Suppressor macrophage (primary cell): ENCODE results near the gene MKI67.

Source experiments
- DNase-seq, 4 experiments: peaks; one replicate each; pipeline ENCODE4 v3.0.0-alpha.2; 2020 to 2022

MKI67 gene

GRCh38 chr10:128080641-128081040 is 45.6 kb downstream of the MKI67 start:
- DNase-seq, result no peak

DNA sequence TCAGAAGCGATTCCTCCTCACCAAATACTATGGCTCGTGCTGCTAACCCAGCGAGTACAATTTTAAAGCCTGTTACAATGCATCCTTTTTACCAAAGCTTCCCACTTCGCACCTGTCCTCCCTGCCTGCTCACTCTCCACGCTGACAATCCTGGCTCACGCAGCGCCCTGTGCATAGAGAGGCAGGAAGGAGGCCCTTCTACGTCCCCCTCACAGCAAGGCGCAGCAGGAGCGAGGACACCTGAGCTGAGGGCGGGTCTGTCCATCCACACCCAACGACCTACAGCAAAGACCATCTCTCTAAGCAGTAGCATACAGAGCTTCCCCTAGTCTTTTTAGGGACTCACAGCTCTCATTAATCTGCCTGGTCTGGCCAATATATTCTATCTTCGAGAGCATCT is 46.0 kb downstream of the MKI67 start:
- DNase-seq, result no peak

DNA sequence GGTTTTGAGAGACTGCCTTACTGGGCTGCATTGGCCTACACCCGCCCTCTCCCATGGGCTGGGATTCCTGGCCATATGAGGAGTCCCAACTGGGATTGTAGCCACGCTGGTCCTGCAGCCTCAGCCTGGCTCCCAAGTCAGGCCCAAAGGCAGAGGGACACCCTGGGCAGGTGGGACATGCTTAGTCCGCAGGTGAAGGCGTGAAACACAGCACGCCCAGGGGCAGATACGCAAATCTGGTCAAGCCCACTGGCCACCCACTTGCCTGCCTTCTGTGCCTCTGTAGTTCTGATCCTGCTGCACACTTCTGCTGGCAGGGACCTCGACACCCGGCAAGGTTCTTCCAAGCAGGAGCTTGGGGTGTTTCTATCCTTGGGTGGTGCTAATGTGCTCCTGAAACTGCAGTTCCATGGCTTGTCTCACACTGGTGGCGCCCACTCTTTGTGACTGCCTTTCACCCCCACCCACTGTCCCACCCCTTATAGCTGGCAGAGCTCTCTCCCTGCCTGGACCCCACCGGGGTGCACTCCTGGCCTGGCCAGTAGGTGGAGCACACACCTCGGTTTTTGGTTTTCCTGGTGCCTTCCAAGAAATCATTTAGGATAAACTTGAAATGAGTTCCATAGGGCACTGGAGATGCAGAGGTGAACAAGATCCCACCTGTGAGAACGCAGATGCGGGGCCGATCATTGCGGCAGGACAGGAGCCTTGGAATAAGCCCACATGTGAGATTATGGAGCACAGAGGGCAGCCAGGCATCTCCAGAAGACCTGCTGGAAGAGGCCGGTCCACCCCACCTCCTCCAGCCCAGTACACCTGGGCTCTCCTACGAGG is 47.9 kb downstream of the MKI67 start:
- peak in 3 of 4 experiments; percentile 46 to 72 (median 56) for DNase-seq

- DNase-seq, result no peak
These were observed 48.9 kb downstream of the MKI67 start for GRCh38 chr10:128077155-128077875.

GRCh38 chr10:128074589-128074988 is 51.6 kb downstream of the MKI67 start:
- no peak for DNase-seq

DNA sequence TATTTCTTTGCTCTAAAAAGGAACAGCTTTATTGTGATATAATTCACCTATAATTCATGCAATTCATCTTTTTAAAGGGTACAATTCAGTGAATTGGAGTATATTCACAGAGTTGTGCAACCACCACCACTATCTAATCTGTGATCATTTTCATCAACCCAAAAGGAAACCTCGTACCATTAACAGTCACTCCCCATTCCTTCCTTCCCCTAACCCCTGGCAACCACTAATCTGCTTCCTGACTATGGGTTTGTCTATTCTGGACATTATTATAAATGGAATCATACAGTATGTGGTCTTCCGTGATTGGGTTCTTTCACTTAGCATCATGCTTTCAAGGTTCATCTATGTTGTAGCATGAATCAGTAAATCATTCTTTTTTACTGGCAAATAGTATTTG is 52.3 kb downstream of the MKI67 start:
- no peak for DNase-seq

DNA sequence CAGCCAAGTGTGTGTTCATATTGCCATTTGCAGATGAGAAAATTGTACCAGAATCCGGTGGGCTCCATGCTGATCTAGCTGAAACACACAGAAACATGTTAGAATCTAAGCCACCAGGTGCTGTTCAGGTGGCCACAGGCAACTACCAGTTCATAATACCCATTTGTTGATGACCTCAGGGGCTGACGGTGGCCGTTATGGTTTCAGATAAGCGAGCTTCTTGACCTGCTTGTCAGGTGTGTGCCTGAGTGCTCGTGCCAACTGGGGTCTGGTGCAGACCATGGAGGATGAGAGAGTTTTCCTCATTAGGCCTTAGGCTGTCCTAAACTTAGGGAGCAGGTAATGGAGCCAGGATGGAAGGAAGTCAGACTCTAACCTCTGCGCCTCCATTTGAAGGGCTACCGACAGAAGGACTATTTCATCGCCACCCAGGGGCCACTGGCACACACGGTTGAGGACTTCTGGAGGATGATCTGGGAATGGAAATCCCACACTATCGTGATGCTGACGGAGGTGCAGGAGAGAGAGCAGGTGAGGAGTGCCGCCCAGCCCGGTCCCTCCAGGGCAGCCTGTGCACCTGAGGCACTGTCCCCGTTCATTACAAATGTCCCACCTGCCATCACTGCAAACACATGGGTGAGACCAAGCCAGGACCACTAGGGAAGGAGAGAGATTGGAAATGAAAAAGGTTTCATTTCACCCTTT is 53.1 kb downstream of the MKI67 start:
- DNase-seq, result no peak

DNA sequence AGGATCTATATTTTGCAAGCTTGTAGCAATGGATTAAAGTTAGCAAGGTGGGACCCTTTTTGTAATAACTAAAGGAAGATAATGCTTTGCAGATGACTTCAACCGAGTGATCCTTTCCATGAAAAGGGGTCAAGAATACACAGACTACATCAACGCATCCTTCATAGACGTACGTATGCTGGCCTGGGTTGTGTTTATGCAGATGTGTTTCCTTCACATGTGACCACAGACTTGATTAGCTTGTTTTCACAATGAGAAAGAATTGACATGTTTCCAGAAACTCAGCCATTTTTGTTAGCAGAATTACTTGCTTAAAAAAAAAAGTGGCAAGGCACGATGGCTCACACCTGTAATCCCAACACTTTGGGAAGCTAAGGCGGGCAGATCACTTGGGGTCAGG is 54.2 kb downstream of the MKI67 start:
- DNase-seq, result no peak

GRCh38 chr10:128071417-128071782 is 54.8 kb downstream of the MKI67 start:
- DNase-seq, result peak in 1 of 4 experiments; percentile 1

DNA sequence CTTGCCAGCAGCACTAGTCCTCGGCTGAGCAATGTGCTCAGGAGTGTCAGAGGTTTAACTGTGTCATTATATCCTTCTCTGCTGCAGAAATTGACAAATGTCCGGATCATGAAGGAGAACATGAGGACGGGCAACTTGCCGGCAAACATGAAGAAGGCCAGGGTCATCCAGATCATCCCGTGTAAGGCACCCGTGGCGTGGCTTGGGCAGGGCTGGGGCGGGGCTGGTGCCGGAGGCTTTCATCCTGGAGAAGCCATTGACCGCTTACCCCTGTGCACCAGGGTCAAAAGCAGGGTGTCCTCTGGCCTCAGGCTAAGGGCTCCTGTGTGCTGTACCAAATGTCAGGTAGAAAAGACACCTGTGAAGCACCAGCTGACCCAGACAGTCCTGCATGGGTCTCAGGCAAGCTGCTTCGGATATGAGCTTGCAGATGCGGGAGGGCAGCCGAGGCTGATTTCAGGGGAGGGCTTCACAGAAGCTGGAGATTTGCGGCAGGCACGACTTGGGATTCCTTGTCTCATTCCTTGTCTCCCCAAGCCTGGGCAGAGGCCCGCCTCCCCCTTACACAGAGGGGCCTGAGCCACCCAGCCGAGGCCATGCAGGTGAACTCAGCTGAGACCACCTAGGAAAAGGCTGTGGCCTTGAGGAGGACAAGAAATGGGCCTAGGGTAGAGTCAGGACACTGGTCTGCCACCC is 55.4 kb downstream of the MKI67 start:
- DNase-seq, result peak in 1 of 4 experiments; percentile 1

- peak in 1 of 4 experiments; percentile 4 for DNase-seq
These were observed 56.1 kb downstream of the MKI67 start for GRCh38 chr10:128070161-128070560.

- peak; percentile 78 to 89 (median 82) for DNase-seq
These were observed 56.7 kb downstream of the MKI67 start for GRCh38 chr10:128069351-128070051.

DNA sequence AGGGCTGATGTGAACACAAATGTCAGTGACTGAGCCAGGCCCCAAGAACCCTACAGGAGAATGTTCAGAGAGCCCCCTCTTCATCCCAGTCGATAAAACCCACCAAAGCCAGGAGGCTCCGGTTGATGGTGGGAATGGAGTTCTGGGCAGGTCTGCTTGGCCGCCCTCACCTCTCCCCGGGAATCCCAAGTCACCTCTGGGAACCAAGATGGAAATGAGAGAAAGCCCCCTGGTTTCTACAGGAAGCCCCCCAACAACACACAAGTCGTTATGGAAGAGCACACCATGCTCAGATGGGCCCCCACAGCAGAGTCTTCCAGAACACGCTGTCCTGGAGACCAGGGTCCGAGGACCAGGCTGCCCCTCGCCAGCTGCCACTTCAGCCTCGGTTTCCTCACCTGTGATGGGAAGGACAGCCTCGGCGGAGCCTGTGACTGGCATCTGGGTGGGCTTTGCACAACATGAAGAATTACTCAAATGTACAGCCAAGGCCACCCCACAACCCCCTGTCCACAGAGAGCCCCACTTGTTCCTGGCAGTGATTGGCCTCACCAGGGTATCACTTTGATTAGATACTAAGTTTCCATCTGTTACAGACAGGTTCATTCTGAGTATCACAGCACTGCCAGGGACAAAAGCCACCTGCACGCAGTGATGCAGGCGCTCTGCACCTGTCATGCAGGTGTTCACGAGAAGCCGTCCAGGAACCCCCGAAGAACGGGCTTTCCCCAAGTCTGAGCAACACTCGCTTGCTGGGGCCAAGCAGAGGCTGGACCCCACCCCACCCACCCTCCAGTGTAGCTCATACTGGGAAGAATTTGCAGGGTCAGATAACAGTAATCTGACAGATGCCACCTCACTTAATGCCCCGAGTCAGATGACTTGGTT is 57.6 kb downstream of the MKI67 start:
- no peak for DNase-seq

DNA sequence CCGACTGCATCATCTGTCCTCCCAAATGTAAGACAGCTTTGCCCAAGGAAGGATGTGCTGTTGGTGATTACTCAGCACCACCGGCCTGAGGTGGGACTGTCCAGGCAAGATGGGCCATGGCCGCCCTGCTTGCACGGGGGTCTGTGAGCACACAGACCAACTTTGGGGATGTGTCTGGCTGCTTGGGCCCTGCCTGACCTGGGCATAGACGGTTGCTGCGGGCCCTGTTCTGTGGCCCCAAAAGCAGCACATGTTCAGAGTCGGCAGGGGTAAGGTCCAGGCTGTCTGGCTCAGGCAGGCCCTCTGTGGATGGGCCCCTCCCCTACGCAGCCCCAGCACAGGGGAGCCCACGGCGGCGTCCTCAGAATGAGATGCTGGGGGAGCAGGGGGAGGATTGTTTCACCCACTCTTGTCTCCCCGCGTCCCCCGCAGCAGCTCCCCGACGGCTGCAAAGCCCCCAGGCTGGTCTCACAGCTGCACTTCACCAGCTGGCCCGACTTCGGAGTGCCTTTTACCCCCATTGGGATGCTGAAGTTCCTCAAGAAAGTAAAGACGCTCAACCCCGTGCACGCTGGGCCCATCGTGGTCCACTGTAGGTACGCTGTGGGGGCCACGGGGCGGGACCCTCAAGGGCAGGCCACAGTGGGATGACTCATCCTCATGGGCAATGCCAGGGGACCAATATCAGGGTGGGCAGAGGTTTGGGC is 58.4 kb downstream of the MKI67 start:
- DNase-seq, result peak in 1 of 4 experiments; percentile 6

GRCh38 chr10:128066870-128067382 is 59.3 kb downstream of the MKI67 start:
- DNase-seq, result peak; percentile 4 to 51 (median 48)

DNA sequence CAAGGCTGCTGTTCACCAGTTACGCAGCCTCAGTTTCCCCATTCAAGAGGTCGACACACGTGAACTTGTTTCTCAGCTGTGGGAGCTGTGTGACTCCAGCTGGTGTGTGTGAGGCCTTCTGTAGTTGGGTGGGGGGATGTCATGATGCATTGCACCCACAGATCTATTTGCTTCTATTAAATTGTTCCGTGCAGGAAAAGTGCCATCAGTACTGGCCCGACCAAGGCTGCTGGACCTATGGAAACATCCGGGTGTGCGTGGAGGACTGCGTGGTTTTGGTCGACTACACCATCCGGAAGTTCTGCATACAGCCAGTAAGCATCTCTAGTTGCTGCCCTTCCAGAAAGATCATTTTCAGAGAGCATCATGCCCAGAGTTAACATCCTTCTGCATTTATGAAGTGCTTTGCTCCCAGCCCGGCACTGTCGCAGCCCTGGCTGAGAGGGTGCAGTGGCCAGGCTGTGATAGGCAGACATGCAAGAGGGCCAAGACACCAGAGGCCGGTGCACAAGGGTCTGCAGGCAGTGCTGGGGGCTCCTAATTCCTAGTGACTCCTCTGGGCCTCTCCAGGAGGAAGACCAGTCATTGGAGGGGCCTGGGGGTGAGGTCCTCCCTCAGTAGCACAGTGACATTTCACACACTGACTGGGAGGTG is 60.2 kb downstream of the MKI67 start:
- DNase-seq, result peak in 1 of 4 experiments; percentile 2

- no peak for DNase-seq
These were observed 61.1 kb downstream of the MKI67 start for GRCh38 chr10:128064970-128065580.

DNA sequence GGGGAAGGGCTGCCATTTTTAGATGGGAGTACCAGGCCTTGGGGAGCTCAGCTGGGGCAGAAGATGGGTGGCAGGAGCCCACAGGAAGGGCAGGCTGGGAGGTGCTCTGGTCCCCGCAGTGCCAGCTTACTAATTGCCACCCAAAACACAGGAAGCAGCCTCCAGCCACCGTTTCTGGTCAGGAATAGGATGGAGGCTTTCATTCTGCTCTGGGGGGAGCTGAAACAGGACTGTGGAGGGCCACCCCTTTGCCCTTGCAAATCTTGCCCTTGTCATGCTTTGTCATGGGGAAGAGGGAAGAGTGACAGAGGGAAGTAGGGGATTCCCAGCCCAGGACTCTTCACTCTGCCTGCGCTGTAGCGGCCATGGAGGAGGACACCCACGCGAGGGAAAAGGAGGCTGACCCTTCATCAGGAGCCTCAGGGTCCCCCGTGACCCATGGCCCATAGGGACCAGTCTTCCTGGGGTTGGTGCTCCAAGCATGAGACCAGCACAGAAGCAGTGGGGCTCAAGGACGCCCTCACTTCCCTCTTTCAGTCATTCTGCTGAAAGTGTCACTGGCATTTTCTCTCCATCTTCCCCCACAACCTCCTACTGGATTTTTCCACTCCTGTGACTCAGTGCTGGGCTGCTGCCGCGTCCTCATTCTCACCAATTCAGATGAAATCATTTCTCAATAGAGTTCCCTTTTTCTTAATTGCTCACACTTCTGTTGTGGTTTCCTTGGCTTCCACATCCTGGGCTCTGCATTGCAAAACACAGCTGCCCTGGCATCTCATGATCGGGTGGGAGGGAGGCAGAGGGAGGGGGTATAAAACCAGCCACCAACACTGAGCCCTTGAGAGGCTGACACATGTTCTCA is 61.9 kb downstream of the MKI67 start:
- DNase-seq, result peak; percentile 95 to 99 (median 96)
